GM12873 (cell line): ENCODE data around the gene SYCP3.

Source experiments
- TF ChIP-seq, protein P1 (sequence below): IDR thresholded peaks from 2 replicates; pipeline ENCODE4 v1.5.1; 2012; ENCODE audit warnings: low read depth, mild to moderate bottlenecking, moderate library complexity, low read length, control low read depth; ENCODE audit not compliant: insufficient read depth; ENCODE audit errors: missing control alignments

The SYCP3 gene

DNA sequence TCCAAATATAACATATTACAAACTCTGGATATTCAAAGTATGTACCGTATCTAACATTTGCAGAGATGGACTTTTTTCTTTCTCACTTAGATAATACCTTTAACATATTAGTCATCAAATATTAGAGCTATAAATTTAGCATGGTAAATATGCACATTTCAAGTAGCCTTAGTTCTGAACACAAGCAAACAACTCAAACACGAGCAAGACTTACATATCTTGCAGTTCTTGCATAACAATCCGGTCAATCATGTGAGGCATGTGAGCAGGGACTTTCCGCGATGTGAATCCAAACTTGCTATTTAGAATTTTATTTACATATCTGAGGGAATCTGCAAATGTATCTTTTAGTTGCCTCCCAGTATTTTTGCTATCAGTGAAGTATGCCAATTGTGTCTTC is 22.1 kb upstream of the SYCP3 start:
- TF ChIP-seq, protein P1, sequence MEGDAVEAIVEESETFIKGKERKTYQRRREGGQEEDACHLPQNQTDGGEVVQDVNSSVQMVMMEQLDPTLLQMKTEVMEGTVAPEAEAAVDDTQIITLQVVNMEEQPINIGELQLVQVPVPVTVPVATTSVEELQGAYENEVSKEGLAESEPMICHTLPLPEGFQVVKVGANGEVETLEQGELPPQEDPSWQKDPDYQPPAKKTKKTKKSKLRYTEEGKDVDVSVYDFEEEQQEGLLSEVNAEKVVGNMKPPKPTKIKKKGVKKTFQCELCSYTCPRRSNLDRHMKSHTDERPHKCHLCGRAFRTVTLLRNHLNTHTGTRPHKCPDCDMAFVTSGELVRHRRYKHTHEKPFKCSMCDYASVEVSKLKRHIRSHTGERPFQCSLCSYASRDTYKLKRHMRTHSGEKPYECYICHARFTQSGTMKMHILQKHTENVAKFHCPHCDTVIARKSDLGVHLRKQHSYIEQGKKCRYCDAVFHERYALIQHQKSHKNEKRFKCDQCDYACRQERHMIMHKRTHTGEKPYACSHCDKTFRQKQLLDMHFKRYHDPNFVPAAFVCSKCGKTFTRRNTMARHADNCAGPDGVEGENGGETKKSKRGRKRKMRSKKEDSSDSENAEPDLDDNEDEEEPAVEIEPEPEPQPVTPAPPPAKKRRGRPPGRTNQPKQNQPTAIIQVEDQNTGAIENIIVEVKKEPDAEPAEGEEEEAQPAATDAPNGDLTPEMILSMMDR = no peak

DNA sequence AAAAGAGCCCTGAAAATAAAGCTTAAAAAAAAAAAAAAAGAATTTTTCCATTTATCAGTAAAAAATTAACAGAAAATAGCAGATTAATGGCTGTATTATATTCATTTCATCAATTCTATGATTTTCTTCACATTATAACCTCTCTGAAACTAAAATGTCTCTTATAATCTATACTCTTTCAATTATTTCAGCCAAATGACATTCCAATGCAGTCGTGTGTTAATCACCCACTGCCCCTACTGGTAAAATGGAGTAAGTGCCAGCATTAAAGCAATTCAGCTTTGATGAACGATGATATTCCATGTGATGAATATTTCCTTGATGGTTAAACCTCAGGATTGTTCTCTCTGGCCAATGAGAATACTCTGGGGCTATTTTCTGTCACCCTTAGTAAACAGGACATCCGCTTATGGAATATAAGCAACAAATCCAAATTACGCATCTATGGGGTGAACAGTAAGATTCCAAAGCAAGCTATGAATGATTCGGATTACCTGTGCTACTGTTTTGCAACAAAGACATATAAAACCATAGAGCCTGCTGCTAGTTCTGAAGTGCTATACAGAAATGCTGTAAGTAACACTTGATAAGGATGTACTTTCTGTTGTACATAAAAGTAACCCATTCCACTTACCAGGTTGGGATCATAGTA is 20.3 kb upstream of the SYCP3 start:
- TF ChIP-seq, protein P1 = peak; percentile 66

DNA sequence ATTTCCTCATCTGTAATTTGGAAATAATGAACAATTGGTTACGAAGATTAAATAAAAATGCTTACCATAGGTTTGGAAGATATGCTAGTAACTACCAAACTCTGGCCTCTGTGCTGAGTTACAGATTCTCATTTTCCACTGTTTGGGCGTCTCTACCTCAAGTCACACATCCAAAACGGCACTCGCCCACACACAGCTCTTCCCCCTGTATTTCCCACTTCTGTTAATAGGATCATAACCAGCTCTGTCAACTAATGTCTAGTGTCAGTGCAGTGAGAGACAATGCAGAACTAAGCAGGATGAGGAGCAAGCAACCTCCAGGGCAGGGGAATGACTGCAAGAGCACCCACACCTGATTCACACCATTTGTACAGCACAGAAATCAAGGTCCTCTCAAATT is 10.9 kb upstream of the SYCP3 start:
- TF ChIP-seq, protein P1 = no peak

DNA sequence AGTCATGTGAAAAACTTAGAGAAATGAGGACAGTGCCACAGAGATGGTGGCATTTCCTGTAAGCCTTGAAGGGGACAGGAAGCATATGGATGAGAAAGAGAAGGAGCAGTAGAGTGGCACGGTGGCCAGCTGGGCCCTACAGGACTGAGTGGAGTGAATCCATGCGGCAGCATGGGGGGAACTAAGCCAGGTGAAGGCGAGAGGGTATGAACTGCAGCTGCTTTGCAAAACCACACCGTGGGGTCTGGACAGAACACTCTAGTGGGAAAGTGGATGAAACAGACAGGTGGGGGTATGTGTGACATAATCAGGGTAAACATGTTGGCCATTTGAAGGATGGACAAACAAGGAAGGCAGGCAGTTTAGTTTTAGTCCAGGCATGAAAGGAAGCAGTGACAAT is 10.4 kb upstream of the SYCP3 start:
- TF ChIP-seq, protein P1 = no peak

DNA sequence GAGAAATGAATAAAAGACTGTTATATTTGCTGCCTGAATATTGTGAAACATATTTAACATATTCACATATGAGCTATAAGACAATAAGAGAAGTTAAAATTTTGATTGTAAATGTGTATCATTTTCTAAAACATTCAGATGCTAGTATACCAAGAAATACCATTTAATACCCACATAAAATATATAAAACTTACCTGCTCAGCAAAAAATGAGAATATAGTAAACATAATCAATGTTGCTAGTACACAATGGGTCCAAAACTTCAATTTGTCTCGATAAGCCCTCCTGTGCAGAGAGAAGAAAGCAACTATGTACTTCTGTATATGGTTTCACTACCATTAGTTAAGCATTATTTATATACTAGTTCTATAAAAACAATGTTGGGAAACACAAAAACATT is 9.6 kb upstream of the SYCP3 start:
- TF ChIP-seq, protein P1 = no peak

DNA sequence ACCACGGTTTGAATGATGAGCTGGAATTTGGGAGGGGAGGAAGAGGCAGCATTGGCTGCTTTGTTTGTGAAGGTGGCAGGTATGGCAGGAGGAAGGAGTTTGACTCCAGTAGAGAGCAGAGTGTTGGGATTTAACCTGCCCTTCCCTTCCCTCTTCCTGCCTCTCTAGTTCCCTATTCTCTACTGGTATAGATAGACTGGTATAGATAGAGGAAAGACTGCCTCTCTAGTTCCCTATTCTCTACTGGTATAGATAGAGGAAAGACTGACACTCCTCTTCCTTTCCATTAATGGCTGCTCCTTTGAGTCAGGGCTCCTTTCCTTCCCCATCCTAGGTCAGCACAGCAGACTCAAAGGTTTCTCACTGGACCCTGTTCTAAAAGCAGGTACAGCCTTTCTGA is 8.4 kb upstream of the SYCP3 start:
- TF ChIP-seq, protein P1 = no peak

DNA sequence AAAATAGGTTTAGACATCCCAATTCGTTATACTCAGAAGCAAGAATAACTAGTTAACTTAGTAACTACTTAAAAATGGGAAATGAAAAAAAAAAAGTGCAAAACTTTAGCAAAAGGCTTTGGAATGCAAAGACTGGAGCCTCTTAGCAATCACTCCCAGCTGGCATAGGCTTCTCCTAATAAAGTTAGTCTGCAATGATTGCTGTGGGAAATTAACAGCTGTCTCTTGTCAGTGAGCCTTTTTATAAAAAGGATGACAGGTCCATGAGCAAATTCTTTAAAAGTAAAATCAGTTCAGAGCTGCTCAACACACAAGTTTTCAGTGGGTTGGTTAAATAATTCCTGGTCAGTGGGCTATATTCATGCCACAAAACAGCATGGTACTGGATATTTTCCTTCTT is 7.4 kb upstream of the SYCP3 start:
- TF ChIP-seq, protein P1 = no peak

DNA sequence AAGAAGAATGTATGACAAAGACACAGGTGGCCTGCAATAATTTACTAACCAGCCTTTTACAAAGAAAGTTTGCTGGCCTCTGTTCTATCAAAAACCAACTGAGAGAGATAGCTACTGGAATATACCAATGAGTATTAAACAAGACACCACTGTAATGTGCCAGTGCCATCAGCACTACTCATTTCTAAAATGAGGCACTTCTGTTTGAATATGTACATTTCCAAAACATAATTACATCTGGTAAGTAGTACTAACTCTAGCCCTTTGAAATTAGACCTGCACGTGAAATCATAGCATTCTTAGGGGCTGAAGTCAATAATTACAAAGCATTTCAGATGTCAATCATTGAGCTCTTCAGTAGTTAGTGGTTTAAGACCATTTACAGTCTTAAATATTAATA is 6.9 kb upstream of the SYCP3 start:
- TF ChIP-seq, protein P1 = no peak
